Fibroblast of the aortic adventitia (primary cell): ENCODE results near the gene PRKAG2. TPM values are rescaled to one million over a fixed set of nuclear protein-coding genes. Genes with fewer than 3 reads are reported as not detected.

Source experiments
- DNase-seq: peaks from one replicate; pipeline ENCODE4 v3.0.0-alpha.2; 2010; ENCODE audit warnings: low read depth
- H3K4me3 ChIP-seq: 2 replicates; pipeline ENCODE4 v1.5.1; 2011; ENCODE audit warnings: low read depth, mild to moderate bottlenecking, control low read depth, low read length, moderate library complexity
- total RNA-seq: library from RNA; depleted of rRNA; stranded (reverse); fragments of >200 nt; gene quantifications from 2 replicates; pipeline ENCODE4 v1.2.3, GENCODE V29; 2012; ENCODE audit warnings: low replicate concordance
- TF ChIP-seq, protein P1 (sequence below): IDR thresholded peaks from 2 replicates; pipeline ENCODE4 v1.5.1; 2011; ENCODE audit warnings: mild to moderate bottlenecking, low read length, control low read depth, inconsistent platforms; ENCODE audit not compliant: insufficient read depth

The PRKAG2 gene
- total RNA-seq, 1 donor: 10.0 TPM

- H3K4me3 ChIP-seq: no peak overlapping the region
- DNase-seq: peak; percentile 64
- TF ChIP-seq, protein P1, sequence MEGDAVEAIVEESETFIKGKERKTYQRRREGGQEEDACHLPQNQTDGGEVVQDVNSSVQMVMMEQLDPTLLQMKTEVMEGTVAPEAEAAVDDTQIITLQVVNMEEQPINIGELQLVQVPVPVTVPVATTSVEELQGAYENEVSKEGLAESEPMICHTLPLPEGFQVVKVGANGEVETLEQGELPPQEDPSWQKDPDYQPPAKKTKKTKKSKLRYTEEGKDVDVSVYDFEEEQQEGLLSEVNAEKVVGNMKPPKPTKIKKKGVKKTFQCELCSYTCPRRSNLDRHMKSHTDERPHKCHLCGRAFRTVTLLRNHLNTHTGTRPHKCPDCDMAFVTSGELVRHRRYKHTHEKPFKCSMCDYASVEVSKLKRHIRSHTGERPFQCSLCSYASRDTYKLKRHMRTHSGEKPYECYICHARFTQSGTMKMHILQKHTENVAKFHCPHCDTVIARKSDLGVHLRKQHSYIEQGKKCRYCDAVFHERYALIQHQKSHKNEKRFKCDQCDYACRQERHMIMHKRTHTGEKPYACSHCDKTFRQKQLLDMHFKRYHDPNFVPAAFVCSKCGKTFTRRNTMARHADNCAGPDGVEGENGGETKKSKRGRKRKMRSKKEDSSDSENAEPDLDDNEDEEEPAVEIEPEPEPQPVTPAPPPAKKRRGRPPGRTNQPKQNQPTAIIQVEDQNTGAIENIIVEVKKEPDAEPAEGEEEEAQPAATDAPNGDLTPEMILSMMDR: no peak
Observed at GRCh38 chr7:151663382-151664100, 213.4 kb downstream of the PRKAG2 start.

- TF ChIP-seq, protein P1: no peak
- H3K4me3 ChIP-seq: no peak overlapping the region
- no peak for DNase-seq
Observed at GRCh38 chr7:151662251-151662826, 214.6 kb downstream of the PRKAG2 start.

DNA sequence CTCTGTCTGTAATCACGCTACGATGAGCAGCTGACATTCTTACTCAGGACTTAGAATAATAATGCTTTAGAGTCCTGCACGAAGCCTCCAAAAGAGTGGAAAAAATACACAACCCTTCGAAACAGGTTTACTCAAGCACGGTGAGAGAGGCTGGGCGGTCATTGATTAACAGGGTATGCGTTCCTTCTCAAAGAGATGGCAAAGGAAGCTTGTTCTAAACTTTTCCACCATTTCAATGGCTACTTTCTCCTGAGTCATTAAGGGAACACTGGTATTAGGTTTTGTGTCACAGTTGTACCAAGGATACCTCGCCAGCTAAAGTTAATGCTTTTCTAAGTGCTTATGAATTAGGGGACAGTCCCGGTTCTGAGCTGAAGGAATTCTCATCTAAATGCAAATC is 215.3 kb downstream of the PRKAG2 start:
- H3K4me3 ChIP-seq: no peak overlapping the region
- TF ChIP-seq, protein P1: no peak
- no peak for DNase-seq

DNA sequence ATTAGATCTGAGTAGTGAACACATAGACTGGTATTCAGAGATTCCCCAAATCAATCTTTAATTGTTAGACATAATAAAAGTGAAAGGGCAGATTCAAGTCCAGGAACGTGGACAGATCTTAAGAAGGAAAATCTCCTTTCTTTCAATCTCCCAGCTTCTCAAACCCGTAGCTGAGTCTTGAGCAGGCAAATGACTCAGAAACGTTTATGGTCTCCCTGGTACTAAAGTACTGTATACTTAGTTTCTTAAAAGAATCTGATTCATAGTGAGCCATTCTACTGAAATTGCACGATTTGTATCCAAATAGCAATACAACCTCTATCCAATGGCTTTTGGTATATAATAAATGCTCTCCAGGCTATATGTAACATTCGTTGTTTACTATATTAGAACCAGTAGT is 216.8 kb downstream of the PRKAG2 start:
- DNase-seq: peak; percentile 8
- TF ChIP-seq, protein P1: no peak
- no peak overlapping the region for H3K4me3 ChIP-seq

GRCh38 chr7:151659219-151659618 is 217.7 kb downstream of the PRKAG2 start:
- no peak overlapping the region for H3K4me3 ChIP-seq
- no peak for DNase-seq
- TF ChIP-seq, protein P1: no peak

- DNase-seq: no peak
- TF ChIP-seq, protein P1: no peak
- H3K4me3 ChIP-seq: no peak overlapping the region
Observed at GRCh38 chr7:151658778-151659177, 218.1 kb downstream of the PRKAG2 start.
